Small intestine (tissue), 7 donors: ENCODE measurements around the gene BORCS8. TPM values are rescaled to one million over a fixed set of nuclear protein-coding genes. Genes with fewer than 3 reads are reported as not detected.
A peak's percentile ranks its signal among the peaks of the same experiment; 100 is the strongest.
"Not testable (repeated sequence)": the region's sequence is repeated elsewhere in the genome, so short reads cannot be mapped to it uniquely, and the experiment has no call there.

ENCODE experiments used
- DNase-seq, 2 donors: peaks; one replicate each; pipeline versions ENCODE4 v3.0.0 to v3.0.0-alpha.2; 2013
- FAIRE-seq: peaks from 2 replicates; lab custom pipeline; 2012; peaks lifted over from hg19 to GRCh38; lab: Jason Lieb, UNC
- H3K27ac ChIP-seq, 3 donors: one replicate each; pipeline ENCODE4 v1.5.1; 2013; ENCODE audit warnings: low read length in 2 of 3, mild to moderate bottlenecking in 2 of 3, control low read depth in 1 of 3, inconsistent platforms in 1 of 3, low read depth in 1 of 3, moderate library complexity in 1 of 3
- H3K27me3 ChIP-seq, 3 donors: one replicate each; pipeline ENCODE4 v1.6.1; 2013; ENCODE audit warnings: low read length in 3 of 3, inconsistent platforms in 1 of 3; ENCODE audit not compliant: control insufficient read depth in 3 of 3, insufficient read depth in 3 of 3
- H3K36me3 ChIP-seq, 3 donors: one replicate each; pipeline ENCODE4 v1.6.1; 2013; ENCODE audit warnings: low read length in 3 of 3, inconsistent platforms in 1 of 3, low read depth in 1 of 3, mild to moderate bottlenecking in 1 of 3, moderate library complexity in 1 of 3; ENCODE audit not compliant: control insufficient read depth in 3 of 3, insufficient read depth in 2 of 3
- H3K4me1 ChIP-seq, 3 donors: one replicate each; pipeline ENCODE4 v1.6.1; 2013; ENCODE audit warnings: low read length in 2 of 3, inconsistent platforms in 1 of 3, low read depth in 1 of 3, mild to moderate bottlenecking in 1 of 3, moderate library complexity in 1 of 3; ENCODE audit not compliant: control insufficient read depth in 3 of 3, insufficient read depth in 2 of 3
- H3K4me3 ChIP-seq, 3 donors: one replicate each; pipeline ENCODE4 v1.5.1; 2013; ENCODE audit warnings: low read length in 3 of 3, control low read depth in 1 of 3, inconsistent platforms in 1 of 3, low read depth in 1 of 3, mild to moderate bottlenecking in 1 of 3, moderate library complexity in 1 of 3
- H3K9me3 ChIP-seq, 2 donors: one replicate each; pipeline ENCODE4 v1.6.1; 2013; ENCODE audit warnings: low read depth in 1 of 2, low read length in 1 of 2; ENCODE audit not compliant: control insufficient read depth in 2 of 2, insufficient read depth in 1 of 2
- WGBS, 3 donors: extraction: QIAGEN DNeasy Blood & Tissue Kit; methylation state at CpG; one replicate each; pipeline ENCODE4 v1.1.7; 2013; 5-methylcytosine and 5-hydroxymethylcytosine counted together
- polyA plus RNA-seq, 4 donors: library from polyadenylated mRNA; stranded (reverse) in 3 of 4; unstranded in 1 of 4; fragments of 200-250 nt in 3 of 4; fragments of 120-200 nt in 1 of 4; gene quantifications; one replicate each; pipeline versions ENCODE4 v1.2.1 to v1.2.3, GENCODE V29; 2013
- donor health status: healthy with polysubstance abuse.
- donor health status: control.
- donor health status: control.
- donor health status: Bipolar disorder and iron deficiency.
- donor health status: healthy.

Gene BORCS8
- polyA plus RNA-seq, 4 donors, result 15.1 to 24.7 (median 18.4) TPM

DNA sequence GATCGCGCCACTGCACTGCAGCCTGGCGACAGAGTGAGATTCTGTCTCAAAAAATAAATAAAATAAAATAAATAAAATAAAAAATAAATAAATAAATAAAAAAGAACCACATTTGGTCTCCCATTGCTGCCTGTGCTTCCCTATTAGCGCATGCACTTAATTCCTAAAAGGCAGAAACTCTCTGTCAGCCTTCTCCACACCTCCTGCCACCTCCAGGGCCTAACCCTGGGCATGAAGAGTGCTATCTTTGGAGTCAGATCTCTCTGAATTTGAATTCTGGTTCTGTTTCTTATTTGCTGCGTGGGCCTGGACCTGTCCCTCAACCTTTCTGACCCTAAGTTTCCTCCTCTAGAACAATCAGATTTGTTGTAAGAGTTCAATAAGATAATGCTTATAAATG lies 31.1 kb upstream of the BORCS8 start:
- no peak for DNase-seq
- WGBS, 3 donors, result 80 to 93% (median 81%) methylated on average over 5 of the region's 5 CpGs
- peaks cover 0 to 21% (median 2%) of the 10 kb centered on the region in 3 donors for H3K27me3 ChIP-seq
- FAIRE-seq, result no peak
- H3K9me3 ChIP-seq, result peaks cover 0 to 6% of the 10 kb centered on the region in 2 donors
- no peak overlapping the region for H3K27ac ChIP-seq
- no peaks in the 10 kb centered on the region for H3K36me3 ChIP-seq
- H3K4me3 ChIP-seq, result no peak overlapping the region
- H3K4me1 ChIP-seq, result no peaks in the 10 kb centered on the region

DNA sequence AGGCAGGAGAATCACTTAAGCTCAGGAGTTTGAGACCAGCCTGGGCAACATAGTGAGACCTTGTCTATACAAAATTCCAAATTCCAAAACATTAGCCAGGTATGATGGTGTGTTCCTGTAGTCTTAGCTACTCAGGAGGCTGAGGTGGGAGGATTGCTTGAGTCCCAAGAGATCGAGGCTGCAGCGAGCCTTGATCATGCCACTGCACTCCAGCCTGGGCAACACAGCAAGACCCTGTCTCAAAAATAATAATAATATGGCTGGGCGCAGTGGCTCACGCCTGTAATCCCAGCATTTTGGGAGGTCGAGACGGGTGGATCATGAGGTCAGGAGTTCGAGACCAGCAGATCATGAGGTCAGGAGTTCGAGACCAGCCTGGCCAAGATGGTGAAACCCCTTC lies 29.0 kb upstream of the BORCS8 start:
- H3K9me3 ChIP-seq, H3K27ac ChIP-seq, FAIRE-seq, H3K4me1 ChIP-seq, H3K36me3 ChIP-seq, H3K4me3 ChIP-seq, DNase-seq: not testable (repeated sequence)
- 73 to 80% (median 77%) methylated on average over 8 of the region's 8 CpGs for WGBS, 3 donors
- peaks cover 0 to 18% (median 0%) of the 10 kb centered on the region in 3 donors for H3K27me3 ChIP-seq

DNA sequence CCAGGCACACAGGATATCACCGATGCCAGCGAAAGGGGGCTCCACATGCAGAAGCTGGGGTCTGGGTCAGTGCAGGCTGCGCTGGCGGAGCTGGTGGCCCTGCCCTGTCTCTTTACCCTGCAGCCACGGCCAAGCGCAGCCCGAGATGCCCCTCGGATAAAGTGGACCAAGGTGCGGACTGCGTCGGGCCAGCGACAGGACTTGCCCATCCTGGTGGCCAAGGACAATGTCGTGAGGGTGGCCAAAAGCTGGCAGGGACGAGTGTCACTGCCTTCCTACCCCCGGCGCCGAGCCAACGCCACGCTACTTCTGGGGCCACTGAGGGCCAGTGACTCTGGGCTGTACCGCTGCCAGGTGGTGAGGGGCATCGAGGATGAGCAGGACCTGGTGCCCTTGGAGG lies 27.0 kb upstream of the BORCS8 start:
- WGBS, 3 donors, result 83 to 89% (median 88%) methylated on average over 21 of the region's 21 CpGs
- H3K4me1 ChIP-seq, result no peaks in the 10 kb centered on the region
- H3K27me3 ChIP-seq, result peaks cover 0 to 22% (median under 1%) of the 10 kb centered on the region in 3 donors
- no peak overlapping the region for H3K4me3 ChIP-seq
- peaks cover 0 to 2% of the 10 kb centered on the region in 2 donors for H3K9me3 ChIP-seq
- DNase-seq, result no peak
- no peak overlapping the region for H3K27ac ChIP-seq
- H3K36me3 ChIP-seq, result no peaks in the 10 kb centered on the region
- no peak for FAIRE-seq

DNA sequence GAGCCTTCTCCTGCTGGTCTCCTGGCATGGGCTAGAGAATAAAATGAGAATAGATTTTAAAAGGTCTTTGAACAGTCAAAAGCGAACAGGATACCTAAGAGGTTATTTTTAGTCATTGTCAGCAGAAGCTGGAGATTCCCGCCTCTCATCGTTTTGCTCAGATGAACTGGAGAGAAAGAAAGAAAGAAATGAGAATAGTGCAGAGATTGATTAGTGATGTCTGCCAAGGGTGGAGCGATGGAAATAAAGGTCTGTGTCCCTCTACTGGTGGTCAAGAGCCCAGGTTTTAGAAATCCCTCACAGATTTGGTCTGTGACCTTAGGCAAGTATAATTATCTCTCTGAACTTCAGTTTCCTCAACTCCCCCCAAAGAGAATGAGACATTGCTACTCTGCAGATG lies 25.1 kb upstream of the BORCS8 start:
- no peak overlapping the region for H3K27ac ChIP-seq
- FAIRE-seq (no peak), DNase-seq (no peak)
- H3K9me3 ChIP-seq, result no peaks in the 10 kb centered on the region
- 49 to 58% (median 50%) methylated on average over 4 of the region's 4 CpGs for WGBS, 3 donors
- H3K36me3 ChIP-seq, result no peaks in the 10 kb centered on the region
- H3K27me3 ChIP-seq, result peaks cover 9 to 35% (median 10%) of the 10 kb centered on the region in 3 donors
- H3K4me3 ChIP-seq, result no peak overlapping the region
- H3K4me1 ChIP-seq, result no peaks in the 10 kb centered on the region

DNA sequence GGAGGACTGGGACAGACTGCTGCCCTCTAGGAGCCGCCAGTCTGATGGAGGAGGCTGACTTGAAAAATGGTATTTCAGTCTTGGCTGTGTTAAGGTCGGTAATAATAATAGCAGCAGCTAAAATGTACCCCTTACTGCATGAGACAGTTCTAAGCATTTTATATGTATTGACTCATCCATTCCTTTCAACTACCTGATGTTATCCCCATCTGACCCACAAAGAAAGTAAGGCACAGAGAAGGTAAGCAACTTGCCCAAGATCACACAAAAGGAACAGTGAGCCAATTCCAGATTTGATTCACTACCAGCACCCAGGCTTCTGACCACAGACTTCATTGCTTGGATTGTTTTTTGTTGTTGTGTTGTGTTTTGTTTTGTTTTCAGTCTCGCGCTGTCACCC lies 23.8 kb upstream of the BORCS8 start:
- FAIRE-seq (no peak), DNase-seq (no peak)
- H3K4me1 ChIP-seq, result no peaks in the 10 kb centered on the region
- no peaks in the 10 kb centered on the region for H3K9me3 ChIP-seq
- no peaks in the 10 kb centered on the region for H3K36me3 ChIP-seq
- no peak overlapping the region for H3K4me3 ChIP-seq
- H3K27me3 ChIP-seq, result peaks cover 10 to 46% (median 16%) of the 10 kb centered on the region in 3 donors
- 68 to 71% (median 70%) methylated on average over 4 of the region's 4 CpGs for WGBS, 3 donors
- no peak overlapping the region for H3K27ac ChIP-seq

DNA sequence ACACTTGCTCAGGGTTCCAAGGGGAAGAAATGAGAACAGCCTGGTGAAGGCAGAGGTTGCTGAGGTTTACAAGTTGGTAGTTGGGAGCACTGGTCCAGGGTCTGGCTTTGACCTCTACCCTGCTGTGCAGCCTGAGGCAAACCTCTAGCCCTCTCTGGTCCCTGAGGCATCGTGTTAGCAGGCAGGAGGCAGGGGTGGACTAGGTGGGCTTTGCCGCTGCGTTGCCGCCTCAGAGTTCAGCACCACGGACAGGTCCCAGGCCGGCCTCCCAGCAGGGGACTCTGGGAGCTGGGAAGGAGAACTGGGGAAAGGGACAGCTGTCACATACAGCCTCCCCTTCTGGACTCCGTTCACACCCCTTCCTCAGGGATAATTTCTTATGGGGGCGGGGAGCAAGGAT lies 22.9 kb upstream of the BORCS8 start:
- DNase-seq (peak in 1 of 2 donors; percentile 69), FAIRE-seq (no peak)
- WGBS, 3 donors, result 2 to 3% (median 3%) methylated on average over 8 of the region's 8 CpGs
- Histone ChIP-seq H3K27ac (no peak overlapping the region), H3K27me3 (peaks cover 10 to 50% (median 19%) of the 10 kb centered on the region in 3 donors), H3K4me1 (no peaks in the 10 kb centered on the region), H3K9me3 (no peaks in the 10 kb centered on the region), H3K4me3 (no peak overlapping the region), H3K36me3 (no peaks in the 10 kb centered on the region)

DNA sequence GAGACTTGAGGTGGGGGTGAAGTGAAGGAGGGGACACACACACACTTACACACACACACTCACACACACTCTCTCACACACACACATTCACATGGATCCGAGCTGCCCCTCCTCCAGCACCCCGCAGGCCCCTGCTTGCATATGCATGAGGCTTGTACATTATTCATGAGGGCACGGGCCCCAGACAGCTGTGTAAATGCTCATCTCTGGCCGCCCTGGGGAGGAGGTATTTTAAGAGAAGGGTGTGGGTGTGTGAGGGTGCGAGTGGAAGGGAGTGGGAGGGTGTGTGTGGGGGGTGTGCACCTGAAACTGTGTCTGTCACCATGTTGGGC lies 22.2 kb upstream of the BORCS8 start:
- no peaks in the 10 kb centered on the region for H3K9me3 ChIP-seq
- WGBS, 3 donors, result 5 to 6% (median 5%) methylated on average over 5 of the region's 5 CpGs
- no peaks in the 10 kb centered on the region for H3K36me3 ChIP-seq
- no peak overlapping the region for H3K4me3 ChIP-seq
- DNase-seq, result no peak
- H3K27ac ChIP-seq, result no peak overlapping the region
- H3K27me3 ChIP-seq, result peaks cover 10 to 52% (median 20%) of the 10 kb centered on the region in 3 donors
- no peaks in the 10 kb centered on the region for H3K4me1 ChIP-seq
- no peak for FAIRE-seq

DNA sequence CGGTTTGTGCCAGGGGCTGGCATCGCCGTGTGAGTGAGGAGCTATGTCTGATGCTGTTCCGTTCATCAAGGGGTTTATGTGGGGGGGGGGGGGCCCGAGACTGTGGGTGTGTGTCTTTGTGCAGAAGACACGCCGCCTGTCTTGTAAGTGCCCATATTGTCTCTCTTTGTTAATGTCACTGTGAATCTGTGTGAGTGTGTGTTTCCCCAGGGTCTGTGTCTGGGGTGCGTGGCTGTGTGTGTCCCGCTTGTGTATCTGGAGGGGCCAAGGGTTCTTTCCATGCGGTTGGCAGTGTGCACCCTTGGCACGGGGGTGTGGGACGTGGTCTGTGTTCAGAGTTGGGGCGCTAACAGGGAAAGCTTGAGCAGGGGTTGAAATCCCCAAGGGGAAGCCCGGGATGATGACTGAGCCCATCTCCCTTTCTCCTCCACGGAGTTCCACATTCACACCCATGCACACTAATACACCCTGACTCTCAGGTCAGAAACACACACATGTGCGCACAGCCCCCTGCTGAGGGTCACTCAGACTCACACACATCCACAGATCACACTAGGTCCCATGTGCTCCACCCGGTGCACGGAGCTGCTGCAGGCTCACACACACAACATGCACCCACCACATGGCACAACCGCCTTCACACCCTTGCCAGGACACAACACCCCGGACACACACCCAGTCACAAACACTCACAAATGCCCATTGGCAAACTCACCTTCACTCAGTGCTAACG lies 21.6 kb upstream of the BORCS8 start:
- no peak for DNase-seq
- H3K9me3 ChIP-seq, result no peaks in the 10 kb centered on the region
- peaks cover 10 to 52% (median 20%) of the 10 kb centered on the region in 3 donors for H3K27me3 ChIP-seq
- no peaks in the 10 kb centered on the region for H3K4me1 ChIP-seq
- no peaks in the 10 kb centered on the region for H3K36me3 ChIP-seq
- H3K27ac ChIP-seq, result no peak overlapping the region
- 43 to 50% (median 44%) methylated on average over 20 to 21 of the region's 21 CpGs for WGBS, 3 donors
- FAIRE-seq, result no peak
- H3K4me3 ChIP-seq, result no peak overlapping the region

DNA sequence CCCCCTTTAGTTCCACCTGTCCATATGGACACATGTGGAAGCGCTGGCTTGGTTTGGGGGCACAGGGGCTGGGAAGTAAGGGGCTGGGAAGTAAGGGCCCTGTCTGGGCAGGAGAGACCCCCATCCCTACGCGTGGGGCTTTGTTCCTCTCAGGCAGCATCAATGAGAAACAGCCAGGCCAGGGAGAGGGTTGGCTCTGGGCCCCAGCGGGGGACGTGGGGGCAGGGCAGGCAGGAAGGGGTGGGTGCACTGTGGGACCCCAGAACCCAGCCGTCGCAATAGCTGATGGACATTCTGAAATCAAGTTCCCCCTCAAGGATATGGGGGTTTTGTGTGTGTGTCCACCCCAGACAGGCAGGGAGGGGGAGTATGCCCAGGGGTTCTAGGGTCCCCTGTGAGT lies 21.0 kb upstream of the BORCS8 start:
- no peak overlapping the region for H3K27ac ChIP-seq
- H3K4me3 ChIP-seq, result no peak overlapping the region
- H3K4me1 ChIP-seq, result no peaks in the 10 kb centered on the region
- peaks cover 10 to 52% (median 21%) of the 10 kb centered on the region in 3 donors for H3K27me3 ChIP-seq
- FAIRE-seq, result no peak
- H3K9me3 ChIP-seq, result no peaks in the 10 kb centered on the region
- 8 to 17% (median 15%) methylated on average over 5 to 7 of the region's 7 CpGs for WGBS, 3 donors
- H3K36me3 ChIP-seq, result no peaks in the 10 kb centered on the region
- DNase-seq, result no peak
